HEK293T (cell line): ENCODE data around the gene TSPAN18.

Source experiments
- BHLHE40 ChIP-seq: fragments of 450-650 bp; IDR thresholded peaks from 2 replicates; pipeline ENCODE4 v1.6.1; 2016; ENCODE audit warnings: mild to moderate bottlenecking, moderate library complexity, borderline replicate concordance
- ELF4 ChIP-seq: fragments of 450-650 bp; IDR thresholded peaks from 2 replicates; pipeline ENCODE4 v1.6.1; 2017; ENCODE audit warnings: antibody characterized with exemption
- NFRKB ChIP-seq: fragments of 450-650 bp; IDR thresholded peaks from 2 replicates; pipeline ENCODE4 v1.6.1; 2016; ENCODE audit warnings: mild to moderate bottlenecking, moderate library complexity
- SP1 ChIP-seq: fragments of 450-650 bp; IDR thresholded peaks from 2 replicates; pipeline ENCODE4 v1.6.1; 2017
- ZNF384 ChIP-seq: fragments of 450-650 bp; IDR thresholded peaks from 2 replicates; pipeline ENCODE4 v1.6.1; 2016

DNA sequence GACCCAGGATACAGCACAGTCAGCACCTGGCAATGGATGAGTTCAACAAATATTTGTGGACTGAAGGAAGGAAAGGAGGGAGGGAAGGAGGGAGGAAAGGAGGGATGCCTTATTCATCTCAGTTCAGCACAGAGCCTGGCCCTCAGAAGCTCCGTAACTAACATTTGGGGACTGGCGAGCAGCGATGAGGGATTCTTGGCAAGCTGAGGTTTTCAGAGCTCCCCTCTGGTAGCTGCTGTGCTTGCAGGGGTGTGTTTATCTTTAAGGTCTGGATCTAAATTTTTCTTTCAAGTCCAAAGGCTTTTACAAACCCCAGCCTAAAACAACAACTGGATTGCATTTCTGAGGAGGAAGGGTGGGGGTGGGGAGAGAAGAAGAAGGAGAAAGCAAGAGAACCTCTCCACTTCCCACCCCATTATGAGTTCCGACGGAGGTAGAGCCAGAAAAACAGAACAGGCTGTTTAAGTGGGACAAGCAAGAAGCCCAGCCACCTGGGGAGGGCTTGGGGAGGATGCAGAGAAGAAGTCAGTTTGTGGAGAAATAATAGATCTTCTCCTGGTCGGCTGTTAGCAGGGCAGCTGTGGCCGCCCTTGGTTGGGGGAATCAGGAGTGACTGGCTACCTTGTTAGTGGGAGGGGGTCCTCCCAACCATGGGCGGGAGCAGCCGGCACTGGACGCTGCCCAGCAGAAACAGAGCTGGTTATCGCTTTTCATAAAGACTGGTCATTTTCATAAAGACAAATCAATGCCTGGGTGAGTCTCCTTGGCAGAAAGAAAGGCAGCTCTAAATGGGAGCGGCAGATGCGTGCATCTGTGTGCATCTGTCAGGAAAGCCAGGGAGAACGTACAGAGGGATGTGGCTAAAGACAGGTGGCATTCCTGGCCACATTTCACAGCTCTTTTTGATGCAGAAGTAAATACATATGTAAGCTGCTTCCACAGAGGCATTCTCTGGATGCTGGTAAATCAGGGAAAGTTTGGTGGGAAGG, 78.0 kb downstream of the TSPAN18 start:
- TF ChIP-seq NFRKB = no peak
- no peak for TF ChIP-seq SP1
- TF ChIP-seq ZNF384 = no peak
- TF ChIP-seq BHLHE40 = no peak
- no peak for TF ChIP-seq ELF4
